ENCODE results near the gene TOP2B. TPM values are rescaled to one million over a fixed set of nuclear protein-coding genes. Genes with fewer than 3 reads are reported as not detected.

Gene TOP2B
- total and polyA plus RNA-seq, 9 of the 15 experiments (the other 6 are each of a cell fraction or from before 2014, with no cell fraction given): 45.3 to 186 (median 134) TPM

- TF ChIP-seq ZNF174 (CRISPR knock-in tag; IDR thresholded peaks at IDR 0.05) (no peak), ZBTB5 (IDR thresholded peaks at IDR 0.05) (no peak)
- CTCF ChIA-PET (ENCODE audit: low intra/inter-chr PET ratio): no interaction called here
- H3K27me3 ChIP-seq (ENCODE audit: control insufficient read depth in 2 of 2, insufficient read depth in 2 of 2, low read length in 2 of 2): peaks cover 19 to 35% of the 10 kb centered on the region in 2 experiments
- no peaks in the 10 kb centered on the region for H3K9me3 ChIP-seq (replicated peaks; ENCODE audit: control insufficient read depth, insufficient read depth, low read depth, low read length)
- no peaks in the 10 kb centered on the region for H3K79me2 ChIP-seq (ENCODE audit: control insufficient read depth, insufficient read depth, low read length)
- H3K9me1 ChIP-seq (ENCODE audit: control insufficient read depth, insufficient read depth, low read length): no peaks in the 10 kb centered on the region
- no TSS peak for BruUV-seq (replicated peaks)
- no peak overlapping the region for H3K27ac ChIP-seq (ENCODE audit: extremely low read depth, low read depth, low read length)
- H3K4me3 ChIP-seq: no peak overlapping the region
- DNase-seq (ENCODE audit: extremely low read depth in 1 of 4, low spot score in 3 of 4) (no peak), FAIRE-seq (no peak), ATAC-seq (no peak)
- H4K20me1 ChIP-seq (replicated peaks; ENCODE audit: control insufficient read depth, insufficient read depth, low read length): no peaks in the 10 kb centered on the region
- POLR2A ChIA-PET: no interaction called here
- H3K9ac ChIP-seq (ENCODE audit: insufficient read depth in 1 of 2, low read depth in 2 of 2, low read length in 2 of 2): no peak overlapping the region
- intact Hi-C loops (cut with micrococcal nuclease): no loop called here
- no peak overlapping the region for H2AFZ ChIP-seq (ENCODE audit: low read depth, low read length)
- H3K4me2 ChIP-seq (ENCODE audit: insufficient read depth, low read length): no peak overlapping the region
- H3K4me1 ChIP-seq (replicated peaks in 1 of 2; ENCODE audit: control insufficient read depth in 2 of 2, insufficient read depth in 2 of 2, low read length in 2 of 2): peaks cover 0 to 19% of the 10 kb centered on the region in 2 experiments; a peak in 2 of 5 replicates
- 35% methylated on average over 8 of the region's 8 CpGs for WGBS (ENCODE audit: insufficient coverage, low coverage, missing lambda C conversion rate)
- in situ Hi-C loops (cut with MboI): no loop called here
- H3K36me3 ChIP-seq (ENCODE audit: control insufficient read depth, insufficient read depth, low read length): no peaks in the 10 kb centered on the region
These were observed 76.1 kb downstream of the TOP2B start for GRCh38 chr3:25588441-25589103.

GRCh38 chr3:25587975-25588374 lies 76.7 kb downstream of the TOP2B start:
- DNase-seq (ENCODE audit: extremely low read depth in 1 of 4, low spot score in 3 of 4) (no peak), FAIRE-seq (no peak), ATAC-seq (no peak)
- H4K20me1 ChIP-seq (replicated peaks; ENCODE audit: control insufficient read depth, insufficient read depth, low read length): no peaks in the 10 kb centered on the region
- H3K9me1 ChIP-seq (ENCODE audit: control insufficient read depth, insufficient read depth, low read length): no peaks in the 10 kb centered on the region
- no peaks in the 10 kb centered on the region for H3K9me3 ChIP-seq (replicated peaks; ENCODE audit: control insufficient read depth, insufficient read depth, low read depth, low read length)
- no peak overlapping the region for H3K27ac ChIP-seq (ENCODE audit: extremely low read depth, low read depth, low read length)
- no peak overlapping the region for H3K4me2 ChIP-seq (ENCODE audit: insufficient read depth, low read length)
- H3K9ac ChIP-seq (ENCODE audit: insufficient read depth in 1 of 2, low read depth in 2 of 2, low read length in 2 of 2): no peak overlapping the region
- TF ChIP-seq ZNF146 (CRISPR knock-in tag; IDR thresholded peaks at IDR 0.05; ENCODE audit: unreplicated experiment) (peak; percentile 79), SFPQ (IDR thresholded peaks at IDR 0.05; ENCODE audit: low read depth, low read length) (no peak)
- intact Hi-C loops (cut with micrococcal nuclease) (no loop called here), in situ Hi-C loops (cut with MboI) (no loop called here)
- H3K79me2 ChIP-seq (ENCODE audit: control insufficient read depth, insufficient read depth, low read length): no peaks in the 10 kb centered on the region
- ChIA-PET POLR2A (interaction anchor here (1.0 kb wide), 1 partner anchor 14 kb away, joined by 4 read pairs; no protein-coding TSS in a partner anchor), CTCF (ENCODE audit: low intra/inter-chr PET ratio) (no interaction called here)
- 28% methylated on average over 2 of the region's 2 CpGs for WGBS (ENCODE audit: insufficient coverage, low coverage, missing lambda C conversion rate)
- peaks cover 0 to 18% of the 10 kb centered on the region in 2 experiments; a peak in 3 of 5 replicates for H3K4me1 ChIP-seq (replicated peaks in 1 of 2; ENCODE audit: control insufficient read depth in 2 of 2, insufficient read depth in 2 of 2, low read length in 2 of 2)
- BruUV-seq (replicated peaks): no TSS peak
- H2AFZ ChIP-seq (ENCODE audit: low read depth, low read length): no peak overlapping the region
- H3K4me3 ChIP-seq: no peak overlapping the region
- peaks cover 19 to 41% of the 10 kb centered on the region in 2 experiments for H3K27me3 ChIP-seq (ENCODE audit: control insufficient read depth in 2 of 2, insufficient read depth in 2 of 2, low read length in 2 of 2)
- no peaks in the 10 kb centered on the region for H3K36me3 ChIP-seq (ENCODE audit: control insufficient read depth, insufficient read depth, low read length)
